WTC11 (cell line): Measurements from ENCODE around the gene BBOF1. TPM values are rescaled to one million over a fixed set of nuclear protein-coding genes. Genes with fewer than 3 reads are reported as not detected.

Experiments
- ATAC-seq: fragments of 200-7000 bp; cut with Tn5 transposase; 2 replicates; pipeline ENCODE4 v1.10.0; 2021; ENCODE audit warnings: mild to moderate bottlenecking, moderate library complexity
- CTCF ChIA-PET: fragments of 300-600 bp; sonication (Branson Sonifier 250); formaldehyde crosslinking; loops from one replicate; lab custom pipeline; 2021; ENCODE audit warnings: antibody characterized with exemption; lab: Charles Lee
- POLR2A ChIA-PET: fragments of 350-600 bp; sonication (Branson Sonifier 250); formaldehyde crosslinking; loops from one replicate; lab custom pipeline; 2021; ENCODE audit warnings: antibody characterized with exemption; lab: Charles Lee
- DNase-seq: peaks from one replicate; pipeline ENCODE4 v3.0.0; 2021; ENCODE audit warnings: low spot score
- H3K27ac Mint-ChIP-seq: 2 replicates; pipeline ENCODE4 v1.8.0; 2021; ENCODE audit warnings: mixed read lengths
- H3K27me3 Mint-ChIP-seq: 2 replicates; pipeline ENCODE4 v1.8.0; 2021; ENCODE audit warnings: low read depth, mild to moderate bottlenecking, moderate library complexity, mixed read lengths
- H3K36me3 Mint-ChIP-seq: 2 replicates; pipeline ENCODE4 v1.8.0; 2021; ENCODE audit warnings: mixed read lengths
- H3K4me1 Mint-ChIP-seq: 2 replicates; pipeline ENCODE4 v1.8.0; 2022; ENCODE audit warnings: mixed read lengths
- H3K4me3 Mint-ChIP-seq: 2 replicates; pipeline ENCODE4 v1.8.0; 2021; ENCODE audit warnings: mild to moderate bottlenecking, moderate library complexity, mixed read lengths
- H3K9me3 Mint-ChIP-seq: 2 replicates; pipeline ENCODE4 v1.8.0; 2021; ENCODE audit warnings: mixed read lengths
- ATF1 ChIP-seq: sonication (generic); formaldehyde crosslinking; IDR thresholded peaks from 2 replicates; pipeline ENCODE4 v1.8.1; 2023; ENCODE audit warnings: mild to moderate bottlenecking, moderate library complexity, missing genetic modification reagents
- CREB1 ChIP-seq: sonication (generic); formaldehyde crosslinking; IDR thresholded peaks from 2 replicates; pipeline ENCODE4 v1.8.0; 2023; ENCODE audit warnings: mild to moderate bottlenecking, missing genetic modification reagents
- FOXK1 ChIP-seq: sonication (generic); formaldehyde crosslinking; IDR thresholded peaks from 2 replicates; pipeline ENCODE4 v1.8.0; 2022; ENCODE audit warnings: mild to moderate bottlenecking, moderate library complexity, missing genetic modification reagents
- GABPB1 ChIP-seq: sonication (generic); formaldehyde crosslinking; IDR thresholded peaks from 2 replicates; pipeline ENCODE4 v1.8.1; 2023; ENCODE audit warnings: mild to moderate bottlenecking, missing genetic modification reagents
- MXD4 ChIP-seq: fragments of 250-450 bp; sonication (Bioruptor Pico); IDR thresholded peaks from 2 replicates; pipeline ENCODE4 v1.8.0; 2021; ENCODE audit warnings: mild to moderate bottlenecking, moderate library complexity, borderline replicate concordance
- NR3C1 ChIP-seq: sonication (generic); formaldehyde crosslinking; conservative IDR thresholded peaks from 2 replicates; pipeline ENCODE4 v1.8.1; 2023; ENCODE audit warnings: low read depth, mild to moderate bottlenecking, missing genetic modification reagents
- OVOL2 ChIP-seq: fragments of 250-450 bp; sonication (Bioruptor Pico); IDR thresholded peaks from 2 replicates; pipeline ENCODE4 v1.9.0; 2021; ENCODE audit warnings: mild to moderate bottlenecking, borderline replicate concordance
- RORB ChIP-seq: fragments of 250-450 bp; sonication (Bioruptor Pico); IDR thresholded peaks from 2 replicates; pipeline ENCODE4 v1.9.0; 2021; ENCODE audit warnings: mild to moderate bottlenecking
- SMAD4 ChIP-seq: sonication (generic); formaldehyde crosslinking; IDR thresholded peaks from 2 replicates; pipeline ENCODE4 v1.8.0; 2022; ENCODE audit warnings: mild to moderate bottlenecking, missing genetic modification reagents
- TP53 ChIP-seq: sonication (generic); formaldehyde crosslinking; IDR thresholded peaks from 2 replicates; pipeline ENCODE4 v1.8.1; 2023; ENCODE audit warnings: mild to moderate bottlenecking, missing genetic modification reagents
- ZBTB21 ChIP-seq: sonication (generic); formaldehyde crosslinking; IDR thresholded peaks from 2 replicates; pipeline ENCODE4 v1.8.1; 2023; ENCODE audit warnings: mild to moderate bottlenecking, missing genetic modification reagents, borderline replicate concordance
- ZNF121 ChIP-seq: sonication (generic); formaldehyde crosslinking; IDR thresholded peaks from 2 replicates; pipeline ENCODE4 v1.8.0; 2023; ENCODE audit warnings: missing genetic modification reagents
- ZNF219 ChIP-seq: sonication (generic); formaldehyde crosslinking; IDR thresholded peaks from 2 replicates; pipeline ENCODE4 v1.8.0; 2023; ENCODE audit warnings: missing genetic modification reagents, mild to moderate bottlenecking, borderline replicate concordance
- ZNF232 ChIP-seq: sonication (generic); formaldehyde crosslinking; IDR thresholded peaks from 2 replicates; pipeline ENCODE4 v1.8.0; 2022; ENCODE audit warnings: mild to moderate bottlenecking, missing genetic modification reagents
- total RNA-seq: library from RNA; stranded (reverse); gene quantifications from 3 replicates; pipeline ENCODE4 v1.2.3, GENCODE V29; 2021
- TF ChIP-seq, protein P1 (sequence below): fragments of 250-450 bp; sonication (Bioruptor Pico); IDR thresholded peaks from 2 replicates; pipeline ENCODE4 v1.9.0; 2021; ENCODE audit warnings: mild to moderate bottlenecking
- TF ChIP-seq, protein P2 (sequence below): fragments of 250-450 bp; sonication (Bioruptor Pico); IDR thresholded peaks from 2 replicates; pipeline ENCODE4 v1.9.0; 2021; ENCODE audit warnings: mild to moderate bottlenecking
- TF ChIP-seq, protein P3 (sequence below): sonication (generic); formaldehyde crosslinking; IDR thresholded peaks from 2 replicates; pipeline ENCODE4 v1.8.0; 2022; ENCODE audit warnings: missing genetic modification reagents
- TF ChIP-seq, protein P4 (sequence below): sonication (generic); formaldehyde crosslinking; IDR thresholded peaks from 2 replicates; pipeline ENCODE4 v1.8.1; 2023; ENCODE audit warnings: mild to moderate bottlenecking, missing genetic modification reagents, moderate library complexity
- TF ChIP-seq, protein P5 (sequence below): fragments of 250-450 bp; sonication (Bioruptor Pico); conservative IDR thresholded peaks from 2 replicates; pipeline ENCODE4 v1.9.0; 2021; ENCODE audit warnings: mild to moderate bottlenecking
- TF ChIP-seq, protein P6 (sequence below): sonication (generic); formaldehyde crosslinking; IDR thresholded peaks from 2 replicates; pipeline ENCODE4 v1.8.1; 2023; ENCODE audit warnings: mild to moderate bottlenecking, missing genetic modification reagents
- TF ChIP-seq, protein P7 (sequence below): fragments of 250-450 bp; sonication (Bioruptor Pico); IDR thresholded peaks from 2 replicates; pipeline ENCODE4 v2.1.2; 2022; ENCODE audit warnings: mild to moderate bottlenecking, moderate library complexity
- TF ChIP-seq, protein P8 (sequence below): sonication (generic); formaldehyde crosslinking; IDR thresholded peaks from 2 replicates; pipeline ENCODE4 v1.8.1; 2022; ENCODE audit warnings: low read depth, mild to moderate bottlenecking, moderate library complexity, missing genetic modification reagents, borderline replicate concordance

BBOF1 gene
- total RNA-seq, 1 experiment from 2014 or later: 0.98 TPM

DNA sequence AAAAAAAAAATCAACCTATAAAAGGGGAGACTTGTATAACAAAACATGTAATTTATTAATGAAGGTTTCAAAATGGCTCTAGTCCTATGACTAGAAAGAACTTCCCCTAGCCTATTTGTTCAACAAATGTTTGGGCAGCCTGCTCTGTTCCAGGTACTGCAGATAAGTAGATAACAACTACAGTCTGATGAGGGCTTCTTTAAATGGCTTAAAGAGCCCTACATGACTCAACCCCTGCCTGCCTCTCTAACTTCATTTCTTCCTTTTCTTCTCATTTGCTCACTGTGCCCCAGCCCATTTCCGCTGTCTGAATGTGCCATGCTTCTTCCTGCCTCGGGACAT lies 43.6 kb downstream of the BBOF1 start (continued):
- TF ChIP-seq, protein P1, sequence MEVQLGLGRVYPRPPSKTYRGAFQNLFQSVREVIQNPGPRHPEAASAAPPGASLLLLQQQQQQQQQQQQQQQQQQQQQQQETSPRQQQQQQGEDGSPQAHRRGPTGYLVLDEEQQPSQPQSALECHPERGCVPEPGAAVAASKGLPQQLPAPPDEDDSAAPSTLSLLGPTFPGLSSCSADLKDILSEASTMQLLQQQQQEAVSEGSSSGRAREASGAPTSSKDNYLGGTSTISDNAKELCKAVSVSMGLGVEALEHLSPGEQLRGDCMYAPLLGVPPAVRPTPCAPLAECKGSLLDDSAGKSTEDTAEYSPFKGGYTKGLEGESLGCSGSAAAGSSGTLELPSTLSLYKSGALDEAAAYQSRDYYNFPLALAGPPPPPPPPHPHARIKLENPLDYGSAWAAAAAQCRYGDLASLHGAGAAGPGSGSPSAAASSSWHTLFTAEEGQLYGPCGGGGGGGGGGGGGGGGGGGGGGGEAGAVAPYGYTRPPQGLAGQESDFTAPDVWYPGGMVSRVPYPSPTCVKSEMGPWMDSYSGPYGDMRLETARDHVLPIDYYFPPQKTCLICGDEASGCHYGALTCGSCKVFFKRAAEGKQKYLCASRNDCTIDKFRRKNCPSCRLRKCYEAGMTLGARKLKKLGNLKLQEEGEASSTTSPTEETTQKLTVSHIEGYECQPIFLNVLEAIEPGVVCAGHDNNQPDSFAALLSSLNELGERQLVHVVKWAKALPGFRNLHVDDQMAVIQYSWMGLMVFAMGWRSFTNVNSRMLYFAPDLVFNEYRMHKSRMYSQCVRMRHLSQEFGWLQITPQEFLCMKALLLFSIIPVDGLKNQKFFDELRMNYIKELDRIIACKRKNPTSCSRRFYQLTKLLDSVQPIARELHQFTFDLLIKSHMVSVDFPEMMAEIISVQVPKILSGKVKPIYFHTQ (CRISPR knock-in tag): no peak
- TF ChIP-seq RORB (CRISPR knock-in tag) (no peak), OVOL2 (no peak), TP53 (no peak), SMAD4 (CRISPR knock-in tag) (no peak), ZNF121 (CRISPR knock-in tag) (no peak)
- TF ChIP-seq, protein P2, sequence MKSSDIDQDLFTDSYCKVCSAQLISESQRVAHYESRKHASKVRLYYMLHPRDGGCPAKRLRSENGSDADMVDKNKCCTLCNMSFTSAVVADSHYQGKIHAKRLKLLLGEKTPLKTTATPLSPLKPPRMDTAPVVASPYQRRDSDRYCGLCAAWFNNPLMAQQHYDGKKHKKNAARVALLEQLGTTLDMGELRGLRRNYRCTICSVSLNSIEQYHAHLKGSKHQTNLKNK (CRISPR knock-in tag): no peak

DNA sequence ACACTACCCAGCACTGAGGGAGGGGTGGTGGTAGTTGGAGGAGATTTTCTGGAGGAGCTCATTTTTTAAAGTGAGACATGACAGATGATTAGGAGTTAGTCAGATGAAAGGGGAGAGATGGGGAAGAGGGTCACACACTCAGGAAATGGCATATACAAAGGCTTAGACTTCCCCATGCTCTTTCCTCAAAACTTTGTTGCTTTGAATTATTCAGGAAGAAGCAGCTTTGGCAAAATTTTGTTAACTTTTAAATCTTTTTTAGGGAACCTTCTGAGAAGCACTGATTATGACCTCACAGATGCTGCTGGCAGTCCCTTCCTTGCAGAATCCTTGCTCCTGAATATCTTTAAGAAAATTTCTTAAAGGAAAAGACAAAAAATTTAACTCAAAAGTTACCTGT lies 45.3 kb downstream of the BBOF1 start:
- POLR2A ChIA-PET: no interaction called here
- no peak overlapping the region for H3K4me3 Mint-ChIP-seq
- ATAC-seq (no peak), DNase-seq (no peak)
- H3K9me3 Mint-ChIP-seq: no peaks in the 10 kb centered on the region
- TF ChIP-seq ZNF219 (CRISPR knock-in tag) (no peak), MXD4 (CRISPR knock-in tag) (no peak), FOXK1 (CRISPR knock-in tag) (no peak), CREB1 (no peak), ATF1 (CRISPR knock-in tag) (no peak), ZNF232 (CRISPR knock-in tag) (no peak), RORB (CRISPR knock-in tag) (no peak), ZBTB21 (CRISPR knock-in tag) (no peak), NR3C1 (no peak), GABPB1 (CRISPR knock-in tag) (no peak)
- TF ChIP-seq, protein P3, sequence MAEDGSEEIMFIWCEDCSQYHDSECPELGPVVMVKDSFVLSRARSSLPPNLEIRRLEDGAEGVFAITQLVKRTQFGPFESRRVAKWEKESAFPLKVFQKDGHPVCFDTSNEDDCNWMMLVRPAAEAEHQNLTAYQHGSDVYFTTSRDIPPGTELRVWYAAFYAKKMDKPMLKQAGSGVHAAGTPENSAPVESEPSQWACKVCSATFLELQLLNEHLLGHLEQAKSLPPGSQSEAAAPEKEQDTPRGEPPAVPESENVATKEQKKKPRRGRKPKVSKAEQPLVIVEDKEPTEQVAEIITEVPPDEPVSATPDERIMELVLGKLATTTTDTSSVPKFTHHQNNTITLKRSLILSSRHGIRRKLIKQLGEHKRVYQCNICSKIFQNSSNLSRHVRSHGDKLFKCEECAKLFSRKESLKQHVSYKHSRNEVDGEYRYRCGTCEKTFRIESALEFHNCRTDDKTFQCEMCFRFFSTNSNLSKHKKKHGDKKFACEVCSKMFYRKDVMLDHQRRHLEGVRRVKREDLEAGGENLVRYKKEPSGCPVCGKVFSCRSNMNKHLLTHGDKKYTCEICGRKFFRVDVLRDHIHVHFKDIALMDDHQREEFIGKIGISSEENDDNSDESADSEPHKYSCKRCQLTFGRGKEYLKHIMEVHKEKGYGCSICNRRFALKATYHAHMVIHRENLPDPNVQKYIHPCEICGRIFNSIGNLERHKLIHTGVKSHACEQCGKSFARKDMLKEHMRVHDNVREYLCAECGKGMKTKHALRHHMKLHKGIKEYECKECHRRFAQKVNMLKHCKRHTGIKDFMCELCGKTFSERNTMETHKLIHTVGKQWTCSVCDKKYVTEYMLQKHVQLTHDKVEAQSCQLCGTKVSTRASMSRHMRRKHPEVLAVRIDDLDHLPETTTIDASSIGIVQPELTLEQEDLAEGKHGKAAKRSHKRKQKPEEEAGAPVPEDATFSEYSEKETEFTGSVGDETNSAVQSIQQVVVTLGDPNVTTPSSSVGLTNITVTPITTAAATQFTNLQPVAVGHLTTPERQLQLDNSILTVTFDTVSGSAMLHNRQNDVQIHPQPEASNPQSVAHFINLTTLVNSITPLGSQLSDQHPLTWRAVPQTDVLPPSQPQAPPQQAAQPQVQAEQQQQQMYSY (CRISPR knock-in tag): no peak
- TF ChIP-seq, protein P4, sequence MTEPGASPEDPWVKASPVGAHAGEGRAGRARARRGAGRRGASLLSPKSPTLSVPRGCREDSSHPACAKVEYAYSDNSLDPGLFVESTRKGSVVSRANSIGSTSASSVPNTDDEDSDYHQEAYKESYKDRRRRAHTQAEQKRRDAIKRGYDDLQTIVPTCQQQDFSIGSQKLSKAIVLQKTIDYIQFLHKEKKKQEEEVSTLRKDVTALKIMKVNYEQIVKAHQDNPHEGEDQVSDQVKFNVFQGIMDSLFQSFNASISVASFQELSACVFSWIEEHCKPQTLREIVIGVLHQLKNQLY (CRISPR knock-in tag): no peak
- TF ChIP-seq, protein P5, sequence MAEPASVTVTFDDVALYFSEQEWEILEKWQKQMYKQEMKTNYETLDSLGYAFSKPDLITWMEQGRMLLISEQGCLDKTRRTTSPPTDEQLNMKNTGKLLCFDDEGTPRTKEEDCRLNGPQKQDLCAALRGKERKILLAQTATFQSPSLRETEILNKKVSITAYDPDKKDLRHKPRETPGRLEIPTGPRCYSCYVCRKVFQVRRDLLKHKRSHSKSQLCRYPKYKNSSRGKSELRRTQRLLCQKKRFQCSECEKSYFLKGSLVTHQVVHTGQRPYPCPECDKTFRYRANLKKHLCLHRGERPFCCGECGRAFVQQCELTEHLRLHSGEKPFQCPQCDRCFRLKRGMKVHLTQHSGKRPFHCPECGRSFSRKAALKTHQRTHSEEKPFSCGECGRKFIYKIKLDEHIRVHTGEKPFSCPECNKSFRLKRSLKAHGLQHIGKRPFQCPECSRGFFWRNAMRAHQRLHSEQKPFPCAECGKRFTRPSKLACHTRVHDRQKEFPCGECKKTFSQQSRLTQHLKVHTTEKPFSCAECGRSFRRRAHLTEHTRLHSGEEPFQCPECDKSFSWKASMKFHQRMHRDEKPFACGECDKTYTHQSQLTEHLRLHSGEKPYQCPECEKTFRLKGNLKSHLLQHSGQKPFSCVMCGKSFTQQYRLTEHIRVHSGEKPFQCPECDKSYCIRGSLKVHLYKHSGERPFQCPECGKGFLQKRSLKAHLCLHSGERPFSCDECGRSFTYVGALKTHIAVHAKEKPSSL (CRISPR knock-in tag): no peak
- TF ChIP-seq, protein P6, sequence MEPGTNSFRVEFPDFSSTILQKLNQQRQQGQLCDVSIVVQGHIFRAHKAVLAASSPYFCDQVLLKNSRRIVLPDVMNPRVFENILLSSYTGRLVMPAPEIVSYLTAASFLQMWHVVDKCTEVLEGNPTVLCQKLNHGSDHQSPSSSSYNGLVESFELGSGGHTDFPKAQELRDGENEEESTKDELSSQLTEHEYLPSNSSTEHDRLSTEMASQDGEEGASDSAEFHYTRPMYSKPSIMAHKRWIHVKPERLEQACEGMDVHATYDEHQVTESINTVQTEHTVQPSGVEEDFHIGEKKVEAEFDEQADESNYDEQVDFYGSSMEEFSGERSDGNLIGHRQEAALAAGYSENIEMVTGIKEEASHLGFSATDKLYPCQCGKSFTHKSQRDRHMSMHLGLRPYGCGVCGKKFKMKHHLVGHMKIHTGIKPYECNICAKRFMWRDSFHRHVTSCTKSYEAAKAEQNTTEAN (CRISPR knock-in tag): no peak
- TF ChIP-seq, protein P7, sequence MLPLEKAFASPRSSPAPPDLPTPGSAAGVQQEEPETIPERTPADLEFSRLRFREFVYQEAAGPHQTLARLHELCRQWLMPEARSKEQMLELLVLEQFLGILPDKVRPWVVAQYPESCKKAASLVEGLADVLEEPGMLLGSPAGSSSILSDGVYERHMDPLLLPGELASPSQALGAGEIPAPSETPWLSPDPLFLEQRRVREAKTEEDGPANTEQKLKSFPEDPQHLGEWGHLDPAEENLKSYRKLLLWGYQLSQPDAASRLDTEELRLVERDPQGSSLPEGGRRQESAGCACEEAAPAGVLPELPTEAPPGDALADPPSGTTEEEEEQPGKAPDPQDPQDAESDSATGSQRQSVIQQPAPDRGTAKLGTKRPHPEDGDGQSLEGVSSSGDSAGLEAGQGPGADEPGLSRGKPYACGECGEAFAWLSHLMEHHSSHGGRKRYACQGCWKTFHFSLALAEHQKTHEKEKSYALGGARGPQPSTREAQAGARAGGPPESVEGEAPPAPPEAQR: no peak
- TF ChIP-seq, protein P2 (CRISPR knock-in tag): no peak
- TF ChIP-seq, protein P8, sequence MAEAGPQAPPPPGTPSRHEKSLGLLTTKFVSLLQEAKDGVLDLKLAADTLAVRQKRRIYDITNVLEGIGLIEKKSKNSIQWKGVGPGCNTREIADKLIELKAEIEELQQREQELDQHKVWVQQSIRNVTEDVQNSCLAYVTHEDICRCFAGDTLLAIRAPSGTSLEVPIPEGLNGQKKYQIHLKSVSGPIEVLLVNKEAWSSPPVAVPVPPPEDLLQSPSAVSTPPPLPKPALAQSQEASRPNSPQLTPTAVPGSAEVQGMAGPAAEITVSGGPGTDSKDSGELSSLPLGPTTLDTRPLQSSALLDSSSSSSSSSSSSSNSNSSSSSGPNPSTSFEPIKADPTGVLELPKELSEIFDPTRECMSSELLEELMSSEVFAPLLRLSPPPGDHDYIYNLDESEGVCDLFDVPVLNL (CRISPR knock-in tag): no peak
- no peaks in the 10 kb centered on the region for H3K4me1 Mint-ChIP-seq
- CTCF ChIA-PET: no interaction called here
- no peak overlapping the region for H3K27ac Mint-ChIP-seq
- H3K36me3 Mint-ChIP-seq: peaks cover 27% of the 10 kb centered on the region
- no peaks in the 10 kb centered on the region for H3K27me3 Mint-ChIP-seq
